HEK293 (cell line): ENCODE results near the gene CITED4.

Source experiments
- CTCF ChIA-PET: fragments of 350-600 bp; formaldehyde crosslinking; extraction: SDS; loops from one replicate; lab custom pipeline; 2021; ENCODE audit warnings: antibody characterized with exemption; lab: Yijun Ruan, JAX
- POLR2A ChIA-PET: fragments of 300-600 bp; formaldehyde crosslinking; extraction: SDS; loops from one replicate; lab custom pipeline; 2020; ENCODE audit warnings: antibody characterized with exemption, inconsistent platforms; lab: Yijun Ruan, JAX
- H3K27ac ChIP-seq: fragments of 200-500 bp; sonication (Bioruptor generic); 2 replicates; pipeline ENCODE4 v1.5.1; 2014; ENCODE audit warnings: low read depth, low read length, control low read depth, inconsistent platforms; ENCODE audit errors: extremely low read depth
- H3K36me3 ChIP-seq, 2 experiments: fragments of 200-500 bp in 1 of 2; sonication (Bioruptor generic) in 1 of 2; 1 replicate in 1 of 2; 2 replicates in 1 of 2; pipeline ENCODE4 v1.5.1; 2014 to 2017; ENCODE audit warnings: inconsistent platforms in 2 of 2, low read length in 2 of 2; ENCODE audit not compliant: control insufficient read depth in 2 of 2, insufficient read depth in 1 of 2
- H3K4me1 ChIP-seq: fragments of 200-500 bp; sonication (Bioruptor generic); 2 replicates; pipeline ENCODE4 v1.5.1; 2014; ENCODE audit warnings: mild to moderate bottlenecking, low read length, inconsistent platforms; ENCODE audit not compliant: control insufficient read depth, insufficient read depth
- H3K4me3 ChIP-seq: 2 replicates; pipeline ENCODE4 v1.5.1; 2011; ENCODE audit warnings: low read depth, mild to moderate bottlenecking, control low read depth, low read length, moderate library complexity
- H3K9me3 ChIP-seq: fragments of 200-500 bp; sonication (Bioruptor generic); 2 replicates; pipeline ENCODE4 v1.5.1; 2014; ENCODE audit warnings: low read depth, low read length, inconsistent platforms; ENCODE audit not compliant: control insufficient read depth, insufficient read depth
- CTCF ChIP-seq: fragments of 450-650 bp; formaldehyde crosslinking; IDR thresholded peaks from 2 replicates; pipeline ENCODE4 v1.5.1; 2016; ENCODE audit warnings: missing biosample characterization, missing genetic modification characterization
- FEZF1 ChIP-seq: fragments of 450-650 bp; formaldehyde crosslinking; IDR thresholded peaks from 2 replicates; pipeline ENCODE4 v1.5.1; 2016; ENCODE audit warnings: missing biosample characterization, missing genetic modification characterization
- INSM2 ChIP-seq: fragments of 450-650 bp; formaldehyde crosslinking; IDR thresholded peaks from 2 replicates; pipeline ENCODE4 v1.5.1; 2016; ENCODE audit warnings: missing biosample characterization, missing genetic modification characterization
- SP2 ChIP-seq: fragments of 450-650 bp; formaldehyde crosslinking; IDR thresholded peaks from 2 replicates; pipeline ENCODE4 v1.5.1; 2016; ENCODE audit warnings: missing biosample characterization, missing genetic modification characterization
- ZBTB44 ChIP-seq: fragments of 450-650 bp; IDR thresholded peaks from 2 replicates; pipeline ENCODE4 v1.5.1; 2018; ENCODE audit warnings: missing biosample characterization, mild to moderate bottlenecking, missing genetic modification characterization
- ZFHX2 ChIP-seq: fragments of 450-650 bp; formaldehyde crosslinking; conservative IDR thresholded peaks from 2 replicates; pipeline ENCODE4 v1.5.1; 2016; ENCODE audit warnings: missing biosample characterization, missing genetic modification characterization
- ZNF132 ChIP-seq: fragments of 450-650 bp; formaldehyde crosslinking; IDR thresholded peaks from 2 replicates; pipeline ENCODE4 v1.5.1; 2017; ENCODE audit warnings: missing biosample characterization, missing genetic modification characterization, borderline replicate concordance
- ZNF140 ChIP-seq: fragments of 450-650 bp; formaldehyde crosslinking; IDR thresholded peaks from 2 replicates; pipeline ENCODE4 v1.5.1; 2016; ENCODE audit warnings: missing biosample characterization, missing genetic modification characterization
- ZNF280C ChIP-seq: fragments of 450-650 bp; formaldehyde crosslinking; IDR thresholded peaks from 2 replicates; pipeline ENCODE4 v1.5.1; 2016; ENCODE audit warnings: missing biosample characterization, missing genetic modification characterization
- ZNF292 ChIP-seq: fragments of 450-650 bp; formaldehyde crosslinking; IDR thresholded peaks from 2 replicates; pipeline ENCODE4 v1.5.1; 2016; ENCODE audit warnings: low read depth, missing biosample characterization, missing genetic modification characterization, borderline replicate concordance
- ZNF350 ChIP-seq: fragments of 450-650 bp; formaldehyde crosslinking; IDR thresholded peaks from 2 replicates; pipeline ENCODE4 v1.5.0; 2017; ENCODE audit warnings: missing biosample characterization, mild to moderate bottlenecking, missing genetic modification characterization
- ZNF37A ChIP-seq: fragments of 450-650 bp; IDR thresholded peaks from 2 replicates; pipeline ENCODE4 v1.5.1; 2018; ENCODE audit warnings: missing biosample characterization, missing genetic modification characterization
- ZNF449 ChIP-seq: fragments of 450-650 bp; formaldehyde crosslinking; IDR thresholded peaks from 2 replicates; pipeline ENCODE4 v1.5.1; 2017; ENCODE audit warnings: missing biosample characterization, mild to moderate bottlenecking, missing genetic modification characterization, moderate library complexity
- ZNF501 ChIP-seq: fragments of 450-650 bp; formaldehyde crosslinking; IDR thresholded peaks from 2 replicates; pipeline ENCODE4 v1.5.1; 2016; ENCODE audit warnings: missing biosample characterization, missing genetic modification characterization
- ZNF558 ChIP-seq: fragments of 450-650 bp; formaldehyde crosslinking; IDR thresholded peaks from 2 replicates; pipeline ENCODE4 v1.5.1; 2016; ENCODE audit warnings: missing biosample characterization, missing genetic modification characterization
- ZNF561 ChIP-seq: fragments of 450-650 bp; IDR thresholded peaks from 2 replicates; pipeline ENCODE4 v1.5.1; 2018; ENCODE audit warnings: missing biosample characterization, missing genetic modification characterization, borderline replicate concordance
- ZNF624 ChIP-seq: fragments of 450-650 bp; formaldehyde crosslinking; IDR thresholded peaks from 2 replicates; pipeline ENCODE4 v1.5.1; 2017; ENCODE audit warnings: missing biosample characterization, missing genetic modification characterization
- ZNF704 ChIP-seq: fragments of 450-650 bp; formaldehyde crosslinking; IDR thresholded peaks from 2 replicates; pipeline ENCODE4 v1.5.1; 2016; ENCODE audit warnings: missing biosample characterization, missing genetic modification characterization
- ZNF776 ChIP-seq: fragments of 450-650 bp; formaldehyde crosslinking; IDR thresholded peaks from 2 replicates; pipeline ENCODE4 v1.5.0; 2017; ENCODE audit warnings: missing biosample characterization, missing genetic modification characterization, borderline replicate concordance
- ZSCAN16 ChIP-seq: fragments of 450-650 bp; formaldehyde crosslinking; IDR thresholded peaks from 2 replicates; pipeline ENCODE4 v1.5.1; 2016; ENCODE audit warnings: missing biosample characterization, missing genetic modification characterization

The CITED4 gene

GRCh38 chr1:40860706-40861223 is 1.4 kb downstream of the CITED4 start:
- no peak overlapping the region for H3K27ac ChIP-seq
- no peaks in the 10 kb centered on the region for H3K9me3 ChIP-seq
- TF ChIP-seq ZNF140 (tag by site-specific recombination) (no peak), ZNF561 (tag by site-specific recombination) (no peak), ZNF558 (tag by site-specific recombination) (no peak), ZNF449 (no peak), ZNF704 (tag by site-specific recombination) (no peak), ZNF132 (tag by site-specific recombination) (no peak), FEZF1 (tag by site-specific recombination) (no peak), ZFHX2 (no peak), ZBTB44 (no peak), ZNF501 (tag by site-specific recombination) (no peak), ZSCAN16 (tag by site-specific recombination) (no peak), ZNF292 (tag by site-specific recombination) (no peak), ZNF350 (tag by site-specific recombination) (no peak), CTCF (tag by site-specific recombination) (no peak), INSM2 (tag by site-specific recombination) (no peak), SP2 (no peak), ZNF37A (no peak), ZNF624 (no peak), ZNF280C (tag by site-specific recombination) (no peak), ZNF776 (tag by site-specific recombination) (no peak)
- TF ChIP-seq, all 188 proteins: peak for 0
- H3K4me3 ChIP-seq: no peak overlapping the region
- POLR2A ChIA-PET: no interaction called here
- H3K36me3 ChIP-seq: no peaks in the 10 kb centered on the region
- H3K4me1 ChIP-seq: no peaks in the 10 kb centered on the region
- CTCF ChIA-PET: interaction anchor here (0.5 to 17.3 kb wide), 3 partner anchors 9 to 231 kb away, joined by 3 to 415 read pairs (median 4); no protein-coding TSS in a partner anchor
